Measurements from ENCODE around the gene OR10J5. TPM values are rescaled to one million over a fixed set of nuclear protein-coding genes. Genes with fewer than 3 reads are reported as not detected.
"Not testable (repeated sequence)": the region's sequence is repeated elsewhere in the genome, so short reads cannot be mapped to it uniquely, and the experiment has no call there.

OR10J5 gene
- total RNA-seq, 1 donor from 2014 or later = not detected

- Histone ChIP-seq H3K27me3 (ENCODE audit: low read depth) (no peaks in the 10 kb centered on the region), H3K4me1 (no peaks in the 10 kb centered on the region), H3K36me3 (no peaks in the 10 kb centered on the region), H3K9me3 (replicated peaks) (peaks cover 18% of the 10 kb centered on the region), H3K4me3 (no peak overlapping the region), H3K27ac (replicated peaks) (no peak overlapping the region)
- intact Hi-C loops (cut with micrococcal nuclease) = no loop called here
- DNase-seq = no peak
- TF ChIP-seq CTCF (IDR thresholded peaks at IDR 0.05; ENCODE audit: borderline replicate concordance) = no peak
These were observed 12.3 kb upstream of the OR10J5 start for GRCh38 chr1:159548126-159548525.

- no peak overlapping the region for H3K4me3 ChIP-seq
- intact Hi-C loops (cut with micrococcal nuclease) = no loop called here
- TF ChIP-seq CTCF (IDR thresholded peaks at IDR 0.05; ENCODE audit: borderline replicate concordance) = no peak
- H3K9me3 ChIP-seq (replicated peaks) = peaks cover 13% of the 10 kb centered on the region
- no peaks in the 10 kb centered on the region for H3K4me1 ChIP-seq
- DNase-seq = no peak
- H3K36me3 ChIP-seq = no peaks in the 10 kb centered on the region
- no peak overlapping the region for H3K27ac ChIP-seq (replicated peaks)
- H3K27me3 ChIP-seq (ENCODE audit: low read depth) = no peaks in the 10 kb centered on the region
These were observed 2.9 kb downstream of the OR10J5 start for GRCh38 chr1:159532922-159533321.

GRCh38 chr1:159524792-159525191, 11.0 kb downstream of the OR10J5 start:
- DNase-seq; intact Hi-C loops (cut with micrococcal nuclease); H3K4me1 ChIP-seq; H3K27ac ChIP-seq (replicated peaks); H3K27me3 ChIP-seq (ENCODE audit: low read depth); H3K36me3 ChIP-seq; H3K4me3 ChIP-seq: not testable (repeated sequence)
- H3K9me3 ChIP-seq (replicated peaks) = peaks cover 47% of the 10 kb centered on the region

- H3K36me3 ChIP-seq = no peaks in the 10 kb centered on the region
- intact Hi-C loops (cut with micrococcal nuclease) = no loop called here
These were observed 25.6 kb downstream of the OR10J5 start for GRCh38 chr1:159510229-159510541.

GRCh38 chr1:159509440-159510228, 26.2 kb downstream of the OR10J5 start:
- Histone ChIP-seq H3K4me3 (no peak overlapping the region), H3K9me3 (replicated peaks) (peaks cover 31% of the 10 kb centered on the region), H3K27me3 (ENCODE audit: low read depth) (no peaks in the 10 kb centered on the region), H3K4me1 (no peaks in the 10 kb centered on the region), H3K27ac (replicated peaks) (no peak overlapping the region), H3K36me3 (no peaks in the 10 kb centered on the region)
- no peak for TF ChIP-seq CTCF (IDR thresholded peaks at IDR 0.05; ENCODE audit: borderline replicate concordance)
- DNase-seq = no peak
- intact Hi-C loops (cut with micrococcal nuclease) = no loop called here

More at GRCh38 chr1:159510229-159510541, 25.6 kb downstream of the OR10J5 start:
- Histone ChIP-seq H3K27ac (replicated peaks) (no peak overlapping the region), H3K27me3 (ENCODE audit: low read depth) (no peaks in the 10 kb centered on the region), H3K4me1 (no peaks in the 10 kb centered on the region), H3K4me3 (no peak overlapping the region), H3K9me3 (replicated peaks) (peaks cover 26% of the 10 kb centered on the region)
- TF ChIP-seq CTCF (IDR thresholded peaks at IDR 0.05; ENCODE audit: borderline replicate concordance) = no peak
- DNase-seq = no peak

GRCh38 chr1:159508951-159509350, 26.9 kb downstream of the OR10J5 start:
- H3K27me3 ChIP-seq (ENCODE audit: low read depth) = no peaks in the 10 kb centered on the region
- no peak for DNase-seq
- H3K27ac ChIP-seq (replicated peaks) = no peak overlapping the region
- H3K4me1 ChIP-seq = no peaks in the 10 kb centered on the region
- H3K36me3 ChIP-seq = no peaks in the 10 kb centered on the region
- no peak overlapping the region for H3K4me3 ChIP-seq
- intact Hi-C loops (cut with micrococcal nuclease) = no loop called here
- H3K9me3 ChIP-seq (replicated peaks) = peaks cover 31% of the 10 kb centered on the region
- TF ChIP-seq CTCF (IDR thresholded peaks at IDR 0.05; ENCODE audit: borderline replicate concordance) = no peak
